K562 (cell line): ENCODE results near the gene CTU1. TPM values are rescaled to one million over a fixed set of nuclear protein-coding genes. Genes with fewer than 3 reads are reported as not detected.

Experiments used
- ARID1B ChIP-seq: fragments of 450-650 bp; IDR thresholded peaks from 2 replicates; pipeline ENCODE4 v1.6.1; 2016; ENCODE audit warnings: antibody characterized with exemption, mild to moderate bottlenecking, inconsistent platforms
- BDP1 ChIP-seq: IDR thresholded peaks from 3 replicates; pipeline ENCODE4 v1.6.1; 2011; ENCODE audit not compliant: insufficient read length, insufficient read depth
- CREB3 ChIP-seq: fragments of 450-650 bp; conservative IDR thresholded peaks from 2 replicates; pipeline ENCODE4 v1.6.1; 2016; ENCODE audit warnings: missing genetic modification characterization, low read depth, mild to moderate bottlenecking, missing compliant biosample characterization, moderate library complexity
- DIDO1 ChIP-seq: fragments of 450-650 bp; IDR thresholded peaks from 2 replicates; pipeline ENCODE4 v1.6.1; 2016; ENCODE audit warnings: low read depth, missing biosample characterization, missing genetic modification characterization
- KLF16 ChIP-seq: IDR thresholded peaks from 2 replicates; pipeline ENCODE4 v1.6.1; 2016; ENCODE audit warnings: antibody characterized with exemption
- LEF1 ChIP-seq: fragments of 450-650 bp; IDR thresholded peaks from 2 replicates; pipeline ENCODE4 v1.6.1; 2016; ENCODE audit warnings: mild to moderate bottlenecking
- MCM2 ChIP-seq: fragments of 450-650 bp; IDR thresholded peaks from 2 replicates; pipeline ENCODE4 v1.6.1; 2017; ENCODE audit warnings: low read depth, mild to moderate bottlenecking
- MEF2A ChIP-seq: IDR thresholded peaks from 2 replicates; pipeline ENCODE4 v1.6.1; 2011; ENCODE audit warnings: low read depth, mild to moderate bottlenecking, low read length, moderate library complexity; ENCODE audit not compliant: control insufficient read depth
- MTA2 ChIP-seq: fragments of 450-650 bp; IDR thresholded peaks from 2 replicates; pipeline ENCODE4 v1.6.1; 2016; ENCODE audit warnings: low read depth
- RCOR1 ChIP-seq, 2 experiments: IDR thresholded peaks; 2 replicates each; pipeline ENCODE4 v1.6.1; 2012; ENCODE audit warnings: low read depth in 2 of 2, low read length in 2 of 2, borderline replicate concordance in 1 of 2, improper control_type of control experiment in 1 of 2
- SIN3A ChIP-seq, 2 experiments: fragments of 150-350 bp in 1 of 2; IDR thresholded peaks; 2 replicates each; pipeline ENCODE4 v1.6.1; 2011 to 2016; ENCODE audit warnings: borderline replicate concordance in 2 of 2, low read depth in 2 of 2, low read length in 2 of 2, mild to moderate bottlenecking in 2 of 2, moderate library complexity in 2 of 2; ENCODE audit not compliant: control insufficient read depth in 1 of 2
- SMARCC2 ChIP-seq: fragments of 450-650 bp; IDR thresholded peaks from 2 replicates; pipeline ENCODE4 v1.6.1; 2017; ENCODE audit warnings: antibody characterized with exemption, moderate library complexity, mild to moderate bottlenecking, low read depth
- TAF7 ChIP-seq: fragments of 450-650 bp; IDR thresholded peaks from 2 replicates; pipeline ENCODE4 v1.6.1; 2016; ENCODE audit warnings: missing genetic modification characterization, missing compliant biosample characterization
- TEAD4 ChIP-seq, 2 experiments: sonication (generic) in 1 of 2; formaldehyde crosslinking in 1 of 2; IDR thresholded peaks; 2 replicates each; pipeline versions ENCODE4 v1.6.1 to v1.8.0; 2012 to 2022; ENCODE audit warnings: borderline replicate concordance in 1 of 2, inconsistent platforms in 1 of 2, low read length in 1 of 2, mild to moderate bottlenecking in 1 of 2, missing genetic modification reagents in 1 of 2
- XRCC5 ChIP-seq: fragments of 200-400 bp; formaldehyde crosslinking; IDR thresholded peaks from 2 replicates; pipeline ENCODE4 v1.6.1; 2017; ENCODE audit warnings: low read depth, mild to moderate bottlenecking, low read length
- ZNF696 ChIP-seq: fragments of 250-450 bp; sonication (Bioruptor Pico); conservative IDR thresholded peaks from 2 replicates; pipeline ENCODE4 v1.4.0; 2020; ENCODE audit warnings: mild to moderate bottlenecking, moderate library complexity
- polyA plus RNA-seq, 8 experiments: library from polyadenylated mRNA; depleted of rRNA in 4 of 8; stranded (reverse) in 5 of 8; unstranded in 3 of 8; fragments of >200 nt; fragmentation: Nextera tagmentation in 2 of 8; fragmentation: Illumina TruSeq in 1 of 8; extraction: Ambion mirVana in 2 of 8; extraction: Trizol in 1 of 8; gene quantifications; 2 replicates each; pipeline versions ENCODE4 v1.2.1 to v1.2.3, GENCODE V29; 2011 to 2014; ENCODE audit warnings: inconsistent platforms in 1 of 8, missing spikeins in 1 of 8
- total RNA-seq, 7 experiments: library from RNA; depleted of rRNA in 6 of 7; stranded (reverse); fragments of >200 nt in 6 of 7; fragmentation: Illumina TruSeq in 2 of 7; extraction: Trizol in 2 of 7; gene quantifications; 2 replicates each; pipeline versions ENCODE4 v1.2.1 to v1.2.3, GENCODE V29; 2011 to 2021; ENCODE audit warnings: low replicate concordance in 1 of 7
- TF ChIP-seq, protein P1 (sequence below): conservative IDR thresholded peaks from 2 replicates; pipeline ENCODE4 v1.6.1; 2011; ENCODE audit warnings: low read depth, mild to moderate bottlenecking, low read length; ENCODE audit not compliant: control insufficient read depth
- TF ChIP-seq, protein P2 (sequence below): sonication (generic); formaldehyde crosslinking; IDR thresholded peaks from 2 replicates; pipeline ENCODE4 v1.4.0; 2020; ENCODE audit warnings: mild to moderate bottlenecking, missing genetic modification reagents
- TF ChIP-seq, protein P3 (sequence below): fragments of 450-650 bp; IDR thresholded peaks from 2 replicates; pipeline ENCODE4 v1.6.1; 2016; ENCODE audit warnings: low read depth, mild to moderate bottlenecking, moderate library complexity
- TF ChIP-seq, protein P4 (sequence below), 2 experiments: IDR thresholded peaks in 1 of 2; conservative IDR thresholded peaks in 1 of 2; 2 replicates each; pipeline ENCODE4 v1.6.1; 2016; ENCODE audit warnings: low read depth in 2 of 2, mild to moderate bottlenecking in 1 of 2, missing compliant biosample characterization in 1 of 2, missing genetic modification characterization in 1 of 2, moderate library complexity in 1 of 2

The CTU1 gene
- total and polyA plus RNA-seq, 9 of the 15 experiments (the other 6 are each of a cell fraction or from before 2014, with no cell fraction given), result 0.03 to 18.4 (median 2.3) TPM; not detected in 1

GRCh38 chr19:51127755-51128154, 19.5 kb upstream of the CTU1 start (continued):
- TF ChIP-seq, protein P1, sequence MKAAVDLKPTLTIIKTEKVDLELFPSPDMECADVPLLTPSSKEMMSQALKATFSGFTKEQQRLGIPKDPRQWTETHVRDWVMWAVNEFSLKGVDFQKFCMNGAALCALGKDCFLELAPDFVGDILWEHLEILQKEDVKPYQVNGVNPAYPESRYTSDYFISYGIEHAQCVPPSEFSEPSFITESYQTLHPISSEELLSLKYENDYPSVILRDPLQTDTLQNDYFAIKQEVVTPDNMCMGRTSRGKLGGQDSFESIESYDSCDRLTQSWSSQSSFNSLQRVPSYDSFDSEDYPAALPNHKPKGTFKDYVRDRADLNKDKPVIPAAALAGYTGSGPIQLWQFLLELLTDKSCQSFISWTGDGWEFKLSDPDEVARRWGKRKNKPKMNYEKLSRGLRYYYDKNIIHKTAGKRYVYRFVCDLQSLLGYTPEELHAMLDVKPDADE, result no peak
- TF ChIP-seq XRCC5 (no peak), BDP1 (no peak), KLF16 (peak; percentile 68; the same call in 1 of the 2 replicates), MEF2A (peak; percentile 44; the same call in 1 of the 2 replicates), SIN3A (IDR thresholded peaks at IDR 0.05; ENCODE audit: borderline replicate concordance in 2 of 2, control insufficient read depth in 1 of 2, low read depth in 2 of 2, low read length in 2 of 2) (no peak), ARID1B (peak; percentile 79), TEAD4 (IDR thresholded peaks at IDR 0.05; ENCODE audit: low read length) (peak; percentile 36; the same call in 1 of the 2 replicates), TEAD4 (CRISPR knock-in tag; IDR thresholded peaks at IDR 0.05; ENCODE audit: borderline replicate concordance) (no peak), LEF1 (peak; percentile 72; the same call in 1 of the 2 replicates), DIDO1 (tag) (no peak), ZNF696 (no peak), MTA2 (no peak), SMARCC2 (peak; percentile 74; the same call in 1 of the 2 replicates), TAF7 (tag) (no peak), CREB3 (tag) (no peak), MCM2 (no peak), RCOR1 (IDR thresholded peaks at IDR 0.05; ENCODE audit: borderline replicate concordance in 1 of 2, low read depth in 2 of 2, low read length in 2 of 2) (peak in 1 of 2 experiments; percentile 72; a peak in 2 of 4 replicates)
- TF ChIP-seq, protein P2, sequence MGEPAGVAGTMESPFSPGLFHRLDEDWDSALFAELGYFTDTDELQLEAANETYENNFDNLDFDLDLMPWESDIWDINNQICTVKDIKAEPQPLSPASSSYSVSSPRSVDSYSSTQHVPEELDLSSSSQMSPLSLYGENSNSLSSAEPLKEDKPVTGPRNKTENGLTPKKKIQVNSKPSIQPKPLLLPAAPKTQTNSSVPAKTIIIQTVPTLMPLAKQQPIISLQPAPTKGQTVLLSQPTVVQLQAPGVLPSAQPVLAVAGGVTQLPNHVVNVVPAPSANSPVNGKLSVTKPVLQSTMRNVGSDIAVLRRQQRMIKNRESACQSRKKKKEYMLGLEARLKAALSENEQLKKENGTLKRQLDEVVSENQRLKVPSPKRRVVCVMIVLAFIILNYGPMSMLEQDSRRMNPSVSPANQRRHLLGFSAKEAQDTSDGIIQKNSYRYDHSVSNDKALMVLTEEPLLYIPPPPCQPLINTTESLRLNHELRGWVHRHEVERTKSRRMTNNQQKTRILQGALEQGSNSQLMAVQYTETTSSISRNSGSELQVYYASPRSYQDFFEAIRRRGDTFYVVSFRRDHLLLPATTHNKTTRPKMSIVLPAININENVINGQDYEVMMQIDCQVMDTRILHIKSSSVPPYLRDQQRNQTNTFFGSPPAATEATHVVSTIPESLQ, result peak; percentile 47; the same call in 1 of the 2 replicates
- TF ChIP-seq, protein P3, sequence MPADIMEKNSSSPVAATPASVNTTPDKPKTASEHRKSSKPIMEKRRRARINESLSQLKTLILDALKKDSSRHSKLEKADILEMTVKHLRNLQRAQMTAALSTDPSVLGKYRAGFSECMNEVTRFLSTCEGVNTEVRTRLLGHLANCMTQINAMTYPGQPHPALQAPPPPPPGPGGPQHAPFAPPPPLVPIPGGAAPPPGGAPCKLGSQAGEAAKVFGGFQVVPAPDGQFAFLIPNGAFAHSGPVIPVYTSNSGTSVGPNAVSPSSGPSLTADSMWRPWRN, result peak; percentile 61; the same call in 1 of the 2 replicates
- TF ChIP-seq, protein P4, sequence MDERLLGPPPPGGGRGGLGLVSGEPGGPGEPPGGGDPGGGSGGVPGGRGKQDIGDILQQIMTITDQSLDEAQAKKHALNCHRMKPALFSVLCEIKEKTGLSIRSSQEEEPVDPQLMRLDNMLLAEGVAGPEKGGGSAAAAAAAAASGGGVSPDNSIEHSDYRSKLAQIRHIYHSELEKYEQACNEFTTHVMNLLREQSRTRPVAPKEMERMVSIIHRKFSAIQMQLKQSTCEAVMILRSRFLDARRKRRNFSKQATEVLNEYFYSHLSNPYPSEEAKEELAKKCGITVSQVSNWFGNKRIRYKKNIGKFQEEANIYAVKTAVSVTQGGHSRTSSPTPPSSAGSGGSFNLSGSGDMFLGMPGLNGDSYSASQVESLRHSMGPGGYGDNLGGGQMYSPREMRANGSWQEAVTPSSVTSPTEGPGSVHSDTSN (CRISPR knock-in tag; IDR thresholded peaks at IDR 0.05; ENCODE audit: low read depth), result no peak
- TF ChIP-seq, protein P4 (tag; conservative IDR thresholded peaks at IDR 0.05; ENCODE audit: low read depth), result peak; percentile 74
